ENCODE results near the gene ZBTB38. TPM values are rescaled to one million over a fixed set of nuclear protein-coding genes. Genes with fewer than 3 reads are reported as not detected.

ZBTB38 gene
- total and polyA plus RNA-seq, 2 of the 13 experiments (the other 11 are each of a cell fraction or from before 2014, with no cell fraction given): 26.8 to 51.7 TPM

DNA sequence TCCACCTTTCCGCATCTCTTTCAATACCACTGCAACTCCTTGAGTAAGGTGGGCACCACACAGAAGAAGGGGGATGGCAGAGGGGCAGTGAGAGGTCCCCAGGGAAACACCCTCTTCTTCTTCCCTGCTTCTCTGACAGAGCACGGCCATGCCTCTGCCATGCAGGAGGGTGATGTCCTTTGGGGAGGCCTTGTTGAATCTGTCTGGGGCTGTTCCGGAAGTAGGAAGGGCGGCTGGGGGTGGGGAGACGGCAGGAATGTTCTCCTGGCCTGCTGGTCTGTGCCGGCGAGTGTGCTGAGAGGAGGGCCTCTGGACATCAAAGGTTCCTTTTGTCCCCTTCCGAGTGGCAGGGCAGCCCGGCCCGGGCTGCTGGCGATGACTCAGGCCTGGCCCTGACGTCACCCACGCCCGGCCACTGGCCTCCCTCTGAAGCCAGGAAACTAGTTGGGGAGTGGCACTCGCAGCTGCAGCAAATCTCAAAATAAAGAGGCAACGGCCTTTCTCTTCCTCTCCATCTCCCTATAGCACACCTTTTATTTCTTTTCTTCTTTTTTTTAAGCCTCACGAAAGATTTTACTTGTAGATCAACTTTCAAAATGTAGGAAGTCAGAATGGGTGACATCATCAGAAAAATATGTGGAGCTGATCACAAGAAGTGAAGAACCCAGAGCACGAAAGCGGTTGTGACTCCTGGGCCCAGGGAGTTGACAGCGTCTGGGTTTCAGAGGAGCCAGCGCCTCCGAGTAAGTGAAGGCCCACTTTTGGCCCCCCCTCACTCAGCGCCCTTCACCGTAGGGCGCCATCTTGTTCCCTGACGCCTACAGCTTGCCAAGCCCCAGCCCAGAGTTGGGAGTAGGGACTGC, at the start of gene ZBTB38 (continued):
- TF ChIP-seq, protein P1, sequence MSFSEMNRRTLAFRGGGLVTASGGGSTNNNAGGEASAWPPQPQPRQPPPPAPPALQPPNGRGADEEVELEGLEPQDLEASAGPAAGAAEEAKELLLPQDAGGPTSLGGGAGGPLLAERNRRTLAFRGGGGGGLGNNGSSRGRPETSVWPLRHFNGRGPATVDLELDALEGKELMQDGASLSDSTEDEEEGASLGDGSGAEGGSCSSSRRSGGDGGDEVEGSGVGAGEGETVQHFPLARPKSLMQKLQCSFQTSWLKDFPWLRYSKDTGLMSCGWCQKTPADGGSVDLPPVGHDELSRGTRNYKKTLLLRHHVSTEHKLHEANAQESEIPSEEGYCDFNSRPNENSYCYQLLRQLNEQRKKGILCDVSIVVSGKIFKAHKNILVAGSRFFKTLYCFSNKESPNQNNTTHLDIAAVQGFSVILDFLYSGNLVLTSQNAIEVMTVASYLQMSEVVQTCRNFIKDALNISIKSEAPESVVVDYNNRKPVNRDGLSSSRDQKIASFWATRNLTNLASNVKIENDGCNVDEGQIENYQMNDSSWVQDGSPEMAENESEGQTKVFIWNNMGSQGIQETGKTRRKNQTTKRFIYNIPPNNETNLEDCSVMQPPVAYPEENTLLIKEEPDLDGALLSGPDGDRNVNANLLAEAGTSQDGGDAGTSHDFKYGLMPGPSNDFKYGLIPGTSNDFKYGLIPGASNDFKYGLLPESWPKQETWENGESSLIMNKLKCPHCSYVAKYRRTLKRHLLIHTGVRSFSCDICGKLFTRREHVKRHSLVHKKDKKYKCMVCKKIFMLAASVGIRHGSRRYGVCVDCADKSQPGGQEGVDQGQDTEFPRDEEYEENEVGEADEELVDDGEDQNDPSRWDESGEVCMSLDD (CRISPR knock-in tag; IDR thresholded peaks at IDR 0.05; ENCODE audit: borderline replicate concordance): no peak
- TF ChIP-seq POLR2AphosphoS2 (IDR thresholded peaks at IDR 0.05; ENCODE audit: low read depth, low read length) (peak; percentile 39; the same call in 1 of the 2 replicates), ZNF616 (CRISPR knock-in tag; IDR thresholded peaks at IDR 0.05; ENCODE audit: low read depth) (0 out of 2 replicates have a peak, but pooled peaks have one; percentile 31), BCL6 (CRISPR knock-in tag; IDR thresholded peaks at IDR 0.05) (peak; percentile 86), JUN (CRISPR knock-in tag; IDR thresholded peaks at IDR 0.05) (peak; percentile 83; the same call in 1 of the 2 replicates), GABPA (IDR thresholded peaks at IDR 0.05; ENCODE audit: low read depth, low read length) (peak; percentile 34; the same call in 1 of the 2 replicates), GABPA (CRISPR knock-in tag; IDR thresholded peaks at IDR 0.05; ENCODE audit: low read depth) (peak; percentile 88), CHD2 (IDR thresholded peaks at IDR 0.05; ENCODE audit: low read depth, low read length) (peak; percentile 57; the same call in 1 of the 2 replicates), ZZZ3 (CRISPR knock-in tag; IDR thresholded peaks at IDR 0.05; ENCODE audit: borderline replicate concordance) (no peak), KLF13 (CRISPR knock-in tag; IDR thresholded peaks at IDR 0.05) (no peak), CAMTA2 (CRISPR knock-in tag; IDR thresholded peaks at IDR 0.05; ENCODE audit: borderline replicate concordance) (no peak), ZNF235 (CRISPR knock-in tag; IDR thresholded peaks at IDR 0.05; ENCODE audit: borderline replicate concordance) (no peak), BRF2 (CRISPR knock-in tag; IDR thresholded peaks at IDR 0.05) (no peak), TARDBP (CRISPR knock-in tag; IDR thresholded peaks at IDR 0.05) (peak; percentile 78), POLR2AphosphoS5 (IDR thresholded peaks at IDR 0.05; ENCODE audit: low read depth, low read length) (peak; percentile 88), SP4 (CRISPR knock-in tag; IDR thresholded peaks at IDR 0.05) (peak; percentile 71), PLSCR1 (CRISPR knock-in tag; IDR thresholded peaks at IDR 0.05; ENCODE audit: borderline replicate concordance) (no peak), GATAD2A (CRISPR knock-in tag; IDR thresholded peaks at IDR 0.05) (peak; percentile 87), ZNF18 (CRISPR knock-in tag; IDR thresholded peaks at IDR 0.05; ENCODE audit: insufficient replicate concordance) (peak; percentile 84)
- TF ChIP-seq, protein P2, sequence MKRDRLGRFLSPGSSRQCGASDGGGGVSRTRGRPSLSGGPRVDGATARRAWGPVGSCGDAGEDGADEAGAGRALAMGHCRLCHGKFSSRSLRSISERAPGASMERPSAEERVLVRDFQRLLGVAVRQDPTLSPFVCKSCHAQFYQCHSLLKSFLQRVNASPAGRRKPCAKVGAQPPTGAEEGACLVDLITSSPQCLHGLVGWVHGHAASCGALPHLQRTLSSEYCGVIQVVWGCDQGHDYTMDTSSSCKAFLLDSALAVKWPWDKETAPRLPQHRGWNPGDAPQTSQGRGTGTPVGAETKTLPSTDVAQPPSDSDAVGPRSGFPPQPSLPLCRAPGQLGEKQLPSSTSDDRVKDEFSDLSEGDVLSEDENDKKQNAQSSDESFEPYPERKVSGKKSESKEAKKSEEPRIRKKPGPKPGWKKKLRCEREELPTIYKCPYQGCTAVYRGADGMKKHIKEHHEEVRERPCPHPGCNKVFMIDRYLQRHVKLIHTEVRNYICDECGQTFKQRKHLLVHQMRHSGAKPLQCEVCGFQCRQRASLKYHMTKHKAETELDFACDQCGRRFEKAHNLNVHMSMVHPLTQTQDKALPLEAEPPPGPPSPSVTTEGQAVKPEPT (CRISPR knock-in tag; IDR thresholded peaks at IDR 0.05; ENCODE audit: low read depth): peak; percentile 59; the same call in 1 of the 2 replicates

Measured in HepG2 (cell line).